Parathyroid adenoma (tissue), 2 donors: ENCODE measurements around the gene PRKG1.

Experiments
- H2AFZ ChIP-seq: fragments of 300-600 bp; sonication (generic); one replicate; pipeline ENCODE4 v1.7.0; 2017; ENCODE audit warnings: antibody characterized with exemption, mild to moderate bottlenecking
- H3K27ac ChIP-seq: fragments of 300-600 bp; sonication (generic); one replicate; pipeline ENCODE4 v1.7.0; 2017
- H3K27me3 ChIP-seq: fragments of 300-600 bp; sonication (generic); one replicate; pipeline ENCODE4 v1.7.0; 2017; ENCODE audit warnings: low read length; ENCODE audit not compliant: control insufficient read depth, insufficient read depth
- H3K36me3 ChIP-seq: fragments of 300-600 bp; sonication (generic); one replicate; pipeline ENCODE4 v1.7.0; 2017; ENCODE audit warnings: low read length; ENCODE audit not compliant: control insufficient read depth, insufficient read depth
- H3K4me1 ChIP-seq: fragments of 300-600 bp; sonication (generic); one replicate; pipeline ENCODE4 v1.7.0; 2017; ENCODE audit warnings: control low read depth
- H3K4me2 ChIP-seq: fragments of 300-600 bp; sonication (generic); one replicate; pipeline ENCODE4 v1.7.0; 2017; ENCODE audit warnings: low read length
- H3K4me3 ChIP-seq: fragments of 300-600 bp; sonication (generic); one replicate; pipeline ENCODE4 v1.7.0; 2017; ENCODE audit warnings: low read depth, low read length
- H3K79me2 ChIP-seq: fragments of 300-600 bp; sonication (generic); one replicate; pipeline ENCODE4 v1.7.0; 2017; ENCODE audit warnings: control low read depth
- H3K9ac ChIP-seq: fragments of 300-600 bp; sonication (generic); one replicate; pipeline ENCODE4 v1.7.0; 2017; ENCODE audit warnings: mild to moderate bottlenecking
- H3K9me3 ChIP-seq: fragments of 300-600 bp; sonication (generic); one replicate; pipeline ENCODE4 v1.7.0; 2017; ENCODE audit warnings: low read length; ENCODE audit not compliant: control insufficient read depth
- CTCF ChIP-seq: fragments of 300-600 bp; sonication (generic); IDR thresholded peaks from one replicate; pipeline ENCODE4 v1.7.0; 2017; ENCODE audit warnings: antibody characterized with exemption, mild to moderate bottlenecking
- donor health status: primary hyperparathyroidism.

PRKG1 gene

DNA sequence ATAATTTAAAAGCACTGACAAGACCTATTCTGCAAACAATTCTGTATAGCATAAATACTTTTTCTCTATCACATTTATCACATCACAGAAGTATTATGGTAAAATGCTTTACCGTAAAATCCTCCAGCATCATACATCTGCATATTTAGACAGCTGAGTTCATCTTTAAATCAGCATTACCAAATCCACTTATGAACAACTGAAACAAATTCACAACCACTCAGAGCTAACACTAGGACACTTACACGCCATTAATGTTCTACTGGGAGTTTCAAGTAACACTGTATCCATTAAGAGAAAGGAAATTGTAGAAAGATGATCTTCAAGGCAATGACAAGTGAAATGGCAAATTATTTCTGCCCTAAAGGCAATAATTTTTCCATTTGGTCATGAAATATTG lies 1134.1 kb downstream of the PRKG1 start:
- Histone ChIP-seq H3K79me2 (no peaks in the 10 kb centered on the region), H3K27me3 (no peaks in the 10 kb centered on the region), H3K4me1 (no peaks in the 10 kb centered on the region), H3K36me3 (no peaks in the 10 kb centered on the region), H3K9me3 (no peaks in the 10 kb centered on the region), H3K4me3 (no peak overlapping the region), H3K27ac (no peak overlapping the region), H2AFZ (no peak overlapping the region), H3K4me2 (no peak overlapping the region), H3K9ac (no peak overlapping the region)
- TF ChIP-seq CTCF = no peak

DNA sequence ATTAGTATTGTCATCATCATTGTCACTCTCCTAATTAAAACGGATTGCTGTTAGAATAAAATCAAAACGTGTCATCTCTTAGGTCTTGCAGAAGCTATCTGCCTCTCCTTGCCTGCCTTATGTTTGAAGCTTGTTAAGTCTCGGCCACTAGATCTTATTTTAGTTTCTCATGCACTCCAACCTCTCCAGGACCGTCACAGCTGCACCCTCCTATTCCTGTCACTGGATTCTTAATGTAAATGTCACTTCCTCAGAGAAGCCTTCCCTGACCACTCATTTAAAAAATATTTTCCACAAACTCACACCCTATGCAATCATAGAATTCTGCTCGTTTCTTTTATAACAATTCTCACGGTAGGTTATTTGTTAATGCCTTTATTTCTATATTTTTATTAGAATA lies 1135.9 kb downstream of the PRKG1 start:
- Histone ChIP-seq H3K4me3 (no peak overlapping the region), H3K9ac (no peak overlapping the region), H3K4me2 (no peak overlapping the region), H3K27me3 (no peaks in the 10 kb centered on the region), H3K27ac (no peak overlapping the region), H3K4me1 (no peaks in the 10 kb centered on the region), H2AFZ (no peak overlapping the region), H3K9me3 (no peaks in the 10 kb centered on the region), H3K79me2 (no peaks in the 10 kb centered on the region), H3K36me3 (no peaks in the 10 kb centered on the region)
- no peak for TF ChIP-seq CTCF

- Histone ChIP-seq H3K9me3 (no peaks in the 10 kb centered on the region), H2AFZ (no peak overlapping the region), H3K4me1 (no peaks in the 10 kb centered on the region), H3K4me3 (no peak overlapping the region), H3K27me3 (no peaks in the 10 kb centered on the region), H3K27ac (no peak overlapping the region), H3K36me3 (no peaks in the 10 kb centered on the region), H3K4me2 (no peak overlapping the region), H3K9ac (no peak overlapping the region), H3K79me2 (no peaks in the 10 kb centered on the region)
- no peak for TF ChIP-seq CTCF
Measured at GRCh38 chr10:52212062-52212461, 1137.8 kb downstream of the PRKG1 start.

GRCh38 chr10:52212802-52213201 lies 1138.5 kb downstream of the PRKG1 start:
- Histone ChIP-seq H3K9ac (no peak overlapping the region), H2AFZ (no peak overlapping the region), H3K9me3 (no peaks in the 10 kb centered on the region), H3K27ac (no peak overlapping the region), H3K36me3 (no peaks in the 10 kb centered on the region), H3K27me3 (no peaks in the 10 kb centered on the region), H3K4me3 (no peak overlapping the region), H3K4me1 (no peaks in the 10 kb centered on the region), H3K79me2 (no peaks in the 10 kb centered on the region), H3K4me2 (no peak overlapping the region)
- no peak for TF ChIP-seq CTCF

- TF ChIP-seq CTCF = no peak
- H3K27ac ChIP-seq = no peak overlapping the region
- no peaks in the 10 kb centered on the region for H3K36me3 ChIP-seq
- H2AFZ ChIP-seq = no peak overlapping the region
- no peaks in the 10 kb centered on the region for H3K9me3 ChIP-seq
- no peaks in the 10 kb centered on the region for H3K4me1 ChIP-seq
- H3K9ac ChIP-seq = no peak overlapping the region
- H3K4me3 ChIP-seq = no peak overlapping the region
- H3K27me3 ChIP-seq = no peaks in the 10 kb centered on the region
- no peak overlapping the region for H3K4me2 ChIP-seq
- H3K79me2 ChIP-seq = no peaks in the 10 kb centered on the region
Measured at GRCh38 chr10:52213321-52213752, 1139.0 kb downstream of the PRKG1 start.
